ENCODE results near the gene TRPM8. TPM values are rescaled to one million over a fixed set of nuclear protein-coding genes. Genes with fewer than 3 reads are reported as not detected.

Gene TRPM8
- total RNA-seq, 4 donors from 2014 or later: not detected

Other genes with a start within 250 kb of the TRPM8 start
- gene UGT1A9, start 245.5 kb upstream of the TRPM8 start, total RNA-seq: not detected
- gene UGT1A7, start 235.5 kb upstream of the TRPM8 start, total RNA-seq: not detected
- gene UGT1A6, start 224.5 kb upstream of the TRPM8 start, total RNA-seq: 1 to 10 TPM in 3 of 4 donors, under 1 TPM in 1; 0.81 to 6.2 (median 3.5) TPM
- 1 to 10 TPM in 2 of 4 donors, under 1 TPM in 2; 0.89 to 2.9 (median 1.3) TPM for gene UGT1A5, start 204.5 kb upstream of the TRPM8 start, total RNA-seq
- gene UGT1A4, start 198.6 kb upstream of the TRPM8 start, total RNA-seq: 1 to 10 TPM in 1 of 4 donors, under 1 TPM in 3; 0.13 to 3.8 (median 0.45) TPM
- gene UGT1A3, start 188.3 kb upstream of the TRPM8 start, total RNA-seq: 1 to 10 TPM in 1 of 4 donors, under 1 TPM in 1, not detected in 2; 0.67 to 1.0 TPM
- gene UGT1A1, start 157.1 kb upstream of the TRPM8 start, total RNA-seq: under 1 TPM; 0.45 to 0.94 (median 0.76) TPM
- gene MROH2A, start 139.0 kb upstream of the TRPM8 start, total RNA-seq: 10 to 100 TPM in 2 of 4 donors, 1 to 10 TPM in 2; 1.3 to 20.4 (median 9.3) TPM
- under 1 TPM in 3 of 4 donors, not detected in 1; 0.27 to 0.45 (median 0.38) TPM for gene HJURP, start 62.8 kb upstream of the TRPM8 start, total RNA-seq
- gene SPP2, start 133.3 kb downstream of the TRPM8 start, total RNA-seq: not detected